SK-N-DZ (cell line): ENCODE measurements around the gene BCAR3.
A peak's percentile ranks its signal among the peaks of the same experiment; 100 is the strongest.
"Not testable (repeated sequence)": the region's sequence is repeated elsewhere in the genome, so short reads cannot be mapped to it uniquely, and the experiment has no call there.

Experiments used
- DNase-seq: peaks from one replicate; pipeline ENCODE4 v3.0.0-alpha.2; 2015; ENCODE audit warnings: low spot score

BCAR3 gene

DNA sequence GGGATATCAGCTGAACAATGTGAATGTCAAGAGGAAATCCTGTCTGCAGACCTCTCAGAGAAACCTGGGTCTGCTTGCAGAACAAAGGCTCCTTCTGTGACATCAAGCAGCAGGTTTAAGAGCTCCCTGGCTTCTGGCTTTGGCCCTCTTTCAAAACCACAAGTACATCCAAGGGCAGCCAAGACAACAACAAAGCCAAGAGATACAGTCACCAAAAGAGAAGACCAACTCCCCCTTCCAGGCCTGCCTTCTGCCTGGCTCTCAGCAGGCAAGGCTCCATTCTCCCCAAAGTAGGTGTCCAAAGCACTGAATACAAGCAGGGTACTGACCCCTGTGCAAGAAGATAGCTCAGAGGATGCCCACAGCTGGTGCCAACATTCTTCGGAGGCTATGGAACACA lies 11.5 kb downstream of the BCAR3 start:
- DNase-seq = no peak

DNA sequence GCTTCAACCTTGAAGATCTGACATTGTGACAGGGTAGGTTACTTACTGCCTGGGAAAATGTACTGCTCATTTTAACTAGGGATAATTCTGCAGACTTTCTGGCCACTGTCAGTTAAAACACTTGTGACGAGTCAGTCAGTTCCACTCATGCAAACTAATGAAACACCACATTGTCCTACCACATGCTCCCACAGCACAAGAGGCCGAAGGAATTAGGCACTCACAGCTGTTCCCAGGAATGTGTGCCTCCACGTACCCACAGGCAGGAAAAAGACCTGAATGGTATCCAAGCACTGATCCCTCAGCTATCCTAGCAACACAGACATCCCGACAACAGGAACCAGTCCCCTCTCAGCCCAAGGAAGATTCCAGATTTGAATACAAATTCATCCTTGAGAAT lies 12.3 kb downstream of the BCAR3 start:
- DNase-seq = no peak

DNA sequence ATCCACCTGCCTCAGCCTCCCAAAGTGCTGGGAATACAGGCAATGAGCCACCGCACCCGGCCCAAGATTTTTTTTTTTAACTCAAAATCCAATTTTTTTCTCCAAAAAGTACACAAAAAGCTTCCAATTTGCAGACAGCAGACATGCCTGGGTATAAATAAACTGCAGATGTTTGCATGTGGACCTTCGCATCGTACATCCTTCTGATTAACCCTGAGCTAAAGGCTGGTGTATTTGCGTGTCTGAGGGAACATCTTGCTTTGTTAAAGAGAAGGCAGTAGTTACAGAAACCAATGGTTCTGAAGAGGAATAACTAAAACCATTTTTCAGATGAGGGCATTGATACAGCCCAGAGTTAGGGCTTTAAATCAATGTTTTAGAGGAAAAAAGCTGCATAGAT lies 12.7 kb downstream of the BCAR3 start:
- DNase-seq = no peak

DNA sequence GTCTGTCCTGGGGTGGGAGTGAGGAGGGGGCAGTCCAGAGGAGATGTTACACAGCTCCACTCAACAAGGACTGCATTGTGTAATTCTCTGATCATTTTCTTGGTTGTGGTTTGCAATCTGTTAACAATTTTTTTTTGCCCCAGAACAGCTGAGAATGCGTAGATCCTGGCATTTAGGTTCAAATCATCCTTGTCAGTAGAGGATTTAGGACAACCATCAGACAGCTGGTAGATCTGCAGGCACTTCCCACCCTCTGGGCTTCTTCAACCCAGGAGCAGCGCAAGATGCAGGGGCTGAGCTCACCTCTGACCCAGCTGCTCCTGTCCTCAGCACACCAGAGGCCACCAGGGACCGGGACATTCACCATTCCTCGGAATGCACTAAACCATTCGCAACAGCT lies 13.5 kb downstream of the BCAR3 start:
- no peak for DNase-seq

DNA sequence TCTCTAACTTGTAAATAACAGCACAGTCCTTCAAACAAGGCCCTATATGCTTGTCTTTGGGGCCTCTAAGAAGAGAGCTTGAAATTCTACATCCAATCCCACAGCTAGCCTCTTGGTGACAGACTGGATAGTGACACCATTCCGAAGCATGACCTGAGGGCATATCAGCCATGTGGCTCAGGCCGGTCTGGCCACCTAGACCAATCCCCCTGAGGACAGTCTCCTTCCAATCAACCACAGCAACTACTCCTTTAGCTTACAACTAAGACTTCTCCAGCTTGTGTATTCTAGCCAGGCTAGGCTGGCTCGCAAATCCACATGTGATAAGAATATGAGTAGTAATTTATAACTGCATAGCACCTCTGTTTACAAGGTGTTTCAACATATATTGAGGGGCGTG lies 14.0 kb downstream of the BCAR3 start:
- DNase-seq = no peak

DNA sequence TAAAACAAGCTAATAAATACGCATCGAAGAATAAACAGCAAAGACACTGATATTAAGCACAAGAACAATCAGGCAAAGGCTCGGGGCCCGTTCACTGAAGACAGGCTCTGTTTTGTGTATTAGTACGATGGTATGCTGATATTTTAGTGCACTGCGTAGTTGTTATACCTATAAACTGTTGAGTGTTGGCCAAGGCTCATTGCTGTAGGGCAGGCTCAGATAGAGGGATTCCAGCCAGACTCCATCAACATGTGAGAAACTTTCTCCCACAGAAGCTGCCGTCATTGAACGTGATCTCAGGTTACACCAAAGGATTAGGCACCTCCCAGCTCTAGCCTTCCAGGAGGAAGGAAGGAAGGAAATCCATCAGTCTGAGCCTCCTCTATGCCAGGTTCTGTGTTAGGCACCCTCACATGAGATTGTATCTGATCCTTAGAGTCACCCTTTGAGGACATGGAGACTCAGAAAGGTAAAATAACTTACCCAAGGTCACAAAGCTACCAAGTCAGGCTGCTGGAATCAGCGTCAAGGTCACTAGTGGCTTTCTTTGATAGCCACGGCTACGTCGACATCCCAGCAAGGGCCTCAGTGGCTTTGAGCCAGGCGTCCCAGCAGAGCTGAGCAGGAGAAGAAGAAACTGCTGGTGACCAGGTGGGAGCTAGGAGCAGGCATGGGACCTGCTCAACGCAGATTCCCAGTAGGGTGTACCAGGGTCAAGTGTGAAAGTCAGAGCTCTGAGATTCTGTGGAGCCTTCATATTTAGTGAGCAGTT lies 14.8 kb downstream of the BCAR3 start:
- no peak for DNase-seq

DNA sequence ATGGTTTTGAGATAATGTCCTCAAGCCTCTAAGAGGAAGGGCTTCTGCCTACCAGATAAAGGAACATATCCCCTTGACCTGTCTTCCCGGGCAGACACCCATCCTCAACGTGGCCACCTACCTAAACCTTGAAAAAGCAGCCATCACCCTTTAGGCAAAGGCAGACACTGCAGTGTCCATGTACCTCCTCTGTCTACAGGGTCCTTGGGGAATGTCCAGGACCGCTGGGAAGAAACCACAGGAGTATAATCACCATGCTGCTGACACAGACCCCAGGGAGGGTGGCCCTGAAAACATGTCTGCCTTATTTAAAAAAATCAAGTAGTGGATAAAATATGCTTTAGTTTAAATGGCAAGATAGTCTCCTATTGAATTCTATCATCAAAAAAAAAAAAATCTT lies 16.6 kb downstream of the BCAR3 start:
- DNase-seq = no peak

DNA sequence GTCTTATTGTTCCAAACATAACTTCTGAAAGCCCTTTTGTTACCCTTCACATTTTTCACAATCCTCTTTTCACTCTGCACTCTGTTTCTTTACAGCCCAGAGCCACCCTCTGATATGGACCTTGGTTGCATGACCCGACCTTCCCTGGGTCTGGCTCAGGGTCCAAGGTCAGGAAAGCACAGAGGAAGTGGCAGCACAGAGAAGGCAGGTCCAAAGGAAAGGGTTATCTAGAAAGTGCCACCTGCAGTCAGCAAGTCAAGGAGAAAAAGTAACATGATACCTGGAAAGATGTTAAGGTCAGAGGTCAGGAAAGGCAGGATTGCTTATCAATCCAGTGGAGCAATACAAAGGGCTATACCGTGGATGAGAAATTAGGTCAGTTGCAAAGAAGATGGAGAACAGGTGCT lies 18.4 kb downstream of the BCAR3 start:
- DNase-seq = no peak

DNA sequence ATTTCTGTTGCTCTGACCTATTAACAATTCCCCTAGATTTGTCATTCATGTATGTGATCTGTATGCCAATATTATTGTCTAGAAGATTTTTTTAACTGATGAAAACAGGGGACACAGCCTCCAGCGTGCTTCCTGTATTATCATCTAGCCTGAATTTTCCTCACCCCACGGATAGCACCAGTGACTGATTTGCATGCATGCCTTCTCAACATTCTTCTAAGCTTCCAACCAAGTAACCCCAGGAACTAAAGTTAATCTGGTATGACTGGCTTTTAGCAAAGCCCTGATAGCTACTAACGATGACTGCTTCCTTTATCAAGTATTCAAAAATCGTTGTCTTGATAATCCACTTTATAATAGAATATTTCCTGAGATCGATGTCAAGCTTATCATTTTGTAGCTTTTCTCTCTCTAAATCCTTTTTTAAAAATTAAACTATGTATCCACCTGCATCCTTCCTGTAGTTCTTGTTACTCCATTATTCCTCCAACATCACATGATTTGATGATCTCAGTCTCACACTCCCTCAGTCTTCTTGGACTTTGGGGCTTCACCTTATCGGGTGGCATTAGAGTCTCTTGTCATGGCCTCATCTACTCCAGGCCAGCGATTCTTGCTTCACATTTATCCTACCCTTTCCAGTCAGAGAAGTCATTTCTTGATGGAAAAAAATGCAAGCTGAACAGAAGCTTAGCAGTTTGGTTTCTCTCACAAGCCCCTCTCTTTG lies 19.0 kb downstream of the BCAR3 start:
- no peak for DNase-seq

DNA sequence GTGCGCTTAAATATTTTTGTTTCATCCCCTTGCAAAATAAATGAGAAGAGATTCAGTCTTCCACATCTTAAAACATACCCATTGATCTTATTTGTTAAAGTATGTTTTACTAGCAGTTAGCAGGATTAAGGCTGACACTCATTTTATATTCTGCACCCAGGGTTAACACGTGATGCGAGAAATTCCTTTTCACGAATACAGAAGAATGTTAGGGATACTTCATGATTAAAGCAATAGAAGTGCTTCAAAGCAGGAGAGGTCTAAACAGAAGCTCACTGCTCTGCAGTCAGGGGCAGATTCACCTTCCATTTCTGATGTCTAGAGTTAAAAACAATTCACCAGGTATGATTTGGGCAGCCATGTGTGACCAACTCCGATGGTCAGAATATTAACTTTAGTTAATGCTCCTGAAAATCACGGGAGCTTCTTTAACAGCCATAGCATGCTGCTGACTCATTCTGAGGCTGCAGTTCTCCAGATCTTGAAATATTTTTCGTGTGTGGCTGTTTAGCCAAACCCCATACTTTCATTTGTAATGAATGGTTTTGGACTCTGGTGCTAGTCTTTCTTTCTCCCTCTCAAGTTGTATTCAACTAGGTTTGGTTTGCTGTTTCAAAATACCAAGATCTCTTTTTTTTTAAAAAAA lies 19.7 kb downstream of the BCAR3 start:
- no peak for DNase-seq

DNA sequence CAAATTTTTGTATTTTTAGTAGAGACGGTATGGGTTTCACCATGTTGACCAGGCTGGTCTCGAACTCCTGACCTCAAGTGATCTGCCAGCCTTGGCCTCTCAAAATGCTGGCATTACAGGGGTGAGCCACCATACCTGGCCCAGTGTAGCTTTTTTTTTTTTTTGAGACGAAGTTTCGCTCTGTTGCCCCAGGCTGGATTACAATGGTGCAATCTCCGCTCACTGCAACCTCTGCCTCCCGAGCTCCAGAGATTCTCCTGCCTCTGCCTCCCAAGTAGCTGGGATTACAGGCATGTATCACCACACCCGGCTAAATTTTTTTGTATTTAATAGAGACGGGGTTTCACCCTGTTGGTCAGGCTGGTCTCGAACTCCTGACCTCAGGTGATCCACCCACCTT lies 20.3 kb downstream of the BCAR3 start:
- not testable (repeated sequence) for DNase-seq

DNA sequence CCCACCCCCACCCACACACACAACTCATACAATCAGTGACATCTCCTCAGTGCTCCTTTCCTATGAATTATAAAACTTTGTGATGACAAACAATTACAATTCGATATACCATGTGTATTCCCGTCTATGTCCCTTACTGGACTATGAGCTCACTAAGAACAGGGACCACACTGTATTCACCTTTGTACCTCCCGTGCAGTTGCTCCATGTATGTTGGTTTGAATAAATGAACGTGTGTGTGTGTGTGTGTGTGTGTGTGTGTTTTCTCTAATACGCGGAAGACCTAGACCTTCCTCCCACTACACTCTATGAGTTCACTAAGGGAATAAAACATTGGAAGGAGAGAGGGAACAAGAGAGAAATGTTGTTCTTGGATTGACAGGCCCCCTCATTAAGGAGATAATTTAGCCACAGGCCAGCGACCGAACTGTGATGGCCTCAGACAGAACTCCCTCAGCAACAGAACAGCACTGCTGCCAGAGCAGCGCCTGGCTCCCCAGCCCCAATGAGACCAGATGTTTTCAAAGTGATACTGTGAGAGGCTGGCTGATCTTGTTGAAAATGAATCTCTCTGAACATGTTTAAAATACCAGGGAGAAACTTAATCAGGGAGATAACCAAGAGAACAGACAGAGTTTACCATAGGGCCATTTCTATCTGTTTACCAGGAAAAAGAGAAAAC lies 21.7 kb downstream of the BCAR3 start:
- peak; percentile 16 for DNase-seq

DNA sequence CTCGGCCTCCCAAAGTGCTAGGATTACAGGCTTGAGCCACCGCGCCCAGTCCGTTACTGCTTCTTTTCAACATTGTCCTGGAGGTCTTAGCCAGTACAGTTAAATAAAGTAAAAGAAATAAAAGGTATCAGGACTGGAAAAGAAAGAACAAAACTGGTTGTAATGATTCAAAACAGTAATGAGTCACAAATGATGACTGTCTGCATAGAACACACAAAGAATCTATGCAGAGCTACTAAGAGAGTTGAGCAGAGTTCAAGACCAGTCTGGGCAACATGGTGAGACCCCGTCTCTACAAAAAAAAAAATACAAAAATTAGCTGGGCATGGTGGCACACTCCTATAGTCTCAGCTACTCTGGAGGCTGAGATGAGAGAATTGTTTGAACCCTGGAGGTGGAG lies 23.4 kb downstream of the BCAR3 start:
- no peak for DNase-seq

DNA sequence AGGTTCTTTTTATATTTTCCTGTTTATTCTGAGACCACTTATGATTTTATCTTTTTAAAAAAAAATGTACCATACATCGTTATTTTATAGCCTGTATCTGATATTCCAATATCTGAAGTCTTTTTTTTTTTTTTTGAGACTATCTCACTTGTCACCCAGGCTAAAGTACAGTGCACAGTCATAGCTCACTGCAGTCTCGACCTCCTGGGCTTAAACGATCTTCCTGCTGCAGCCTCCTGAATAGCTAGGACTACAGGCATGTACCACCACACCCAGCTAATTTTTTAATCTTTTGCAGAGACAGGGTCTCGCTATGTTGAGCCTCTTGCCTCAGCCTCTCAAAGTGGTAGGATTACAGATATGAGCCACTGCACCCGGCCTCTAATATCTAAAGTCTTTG lies 25.1 kb downstream of the BCAR3 start:
- no peak for DNase-seq

DNA sequence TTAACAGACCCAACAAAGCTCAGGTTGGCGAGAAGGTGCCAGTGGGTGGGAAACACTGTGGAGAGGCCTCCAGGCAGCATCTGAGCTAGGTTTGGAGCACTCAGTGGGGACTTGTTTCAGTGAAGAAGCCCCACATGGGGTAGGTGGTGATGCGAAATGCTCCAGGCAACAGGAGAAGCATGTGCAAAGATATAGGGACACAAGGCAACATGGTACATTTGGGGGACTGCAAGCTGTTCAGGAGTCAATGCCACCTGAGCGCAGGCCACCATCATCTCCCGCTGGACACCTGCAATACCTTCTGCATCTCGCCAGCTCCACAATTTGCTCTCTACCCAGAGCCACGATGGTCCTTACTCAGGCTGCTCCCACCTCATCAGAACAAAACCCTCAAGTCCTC lies 28.0 kb downstream of the BCAR3 start:
- DNase-seq = no peak

DNA sequence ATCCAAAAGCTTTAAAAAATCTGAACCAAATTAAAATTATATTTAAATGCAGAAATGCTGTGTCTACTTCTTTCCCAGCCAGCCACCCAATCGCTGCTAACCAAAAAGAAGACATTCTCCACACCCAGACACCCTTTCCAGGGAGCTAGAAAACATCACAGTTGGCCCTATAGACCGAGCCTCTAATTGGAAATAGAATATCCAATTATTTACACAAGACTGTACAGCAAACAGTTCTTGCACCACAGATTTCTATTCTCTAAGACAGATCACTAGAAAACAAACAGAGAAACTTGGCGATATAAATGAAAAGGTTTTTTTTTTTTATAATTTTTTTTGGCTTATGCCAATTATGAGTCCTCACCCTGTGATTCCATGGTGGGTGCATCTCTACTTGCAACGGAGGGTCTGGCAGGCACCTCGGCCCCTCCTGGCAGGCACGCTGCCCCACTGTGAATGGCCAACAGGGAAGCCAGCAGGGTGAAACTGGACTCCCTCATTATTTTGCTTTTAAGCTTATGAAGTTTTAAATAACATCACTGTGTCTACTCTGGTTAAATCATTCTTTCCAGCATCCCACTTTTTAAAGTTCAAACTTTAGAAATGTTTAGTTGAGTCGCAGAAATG lies 29.2 kb downstream of the BCAR3 start:
- no peak for DNase-seq

DNA sequence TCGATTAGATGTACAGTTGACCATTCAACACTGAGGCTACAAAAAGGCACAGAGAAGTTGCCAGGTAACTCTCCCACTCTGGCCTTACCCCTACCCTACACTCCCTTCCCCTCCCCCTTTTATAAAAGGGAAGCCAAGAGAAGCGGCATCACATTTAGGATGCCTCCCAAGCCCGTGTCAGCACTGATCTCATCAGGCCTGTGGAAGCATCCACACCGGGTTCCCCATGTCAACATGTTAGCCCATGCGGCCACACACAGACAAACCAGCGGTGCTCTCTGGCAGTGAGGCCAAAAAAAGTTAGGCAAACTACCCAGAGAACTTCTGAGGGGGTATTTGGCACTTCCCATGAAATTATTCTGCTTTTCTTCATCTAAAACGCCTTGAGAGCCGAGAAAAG lies 29.9 kb downstream of the BCAR3 start:
- DNase-seq = no peak

DNA sequence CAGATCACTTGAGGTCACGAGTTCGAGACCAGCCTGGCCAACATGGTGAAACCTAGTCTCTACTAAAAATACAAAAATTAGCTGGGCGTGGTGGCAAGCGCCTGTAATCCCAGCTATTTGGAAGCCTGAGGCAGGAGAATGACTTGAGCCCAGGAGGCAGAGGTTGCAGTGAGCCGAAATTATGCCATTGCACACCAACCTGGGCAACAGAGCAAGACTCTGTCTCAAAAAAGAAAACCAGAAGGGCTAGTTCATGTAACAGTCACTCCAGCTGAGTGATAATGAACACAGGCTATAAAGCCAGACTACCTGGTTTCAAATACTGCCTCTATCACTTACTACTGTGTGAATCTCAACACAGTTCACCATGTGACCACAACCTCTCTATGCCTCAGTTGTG lies 31.5 kb downstream of the BCAR3 start:
- DNase-seq = not testable (repeated sequence)

DNA sequence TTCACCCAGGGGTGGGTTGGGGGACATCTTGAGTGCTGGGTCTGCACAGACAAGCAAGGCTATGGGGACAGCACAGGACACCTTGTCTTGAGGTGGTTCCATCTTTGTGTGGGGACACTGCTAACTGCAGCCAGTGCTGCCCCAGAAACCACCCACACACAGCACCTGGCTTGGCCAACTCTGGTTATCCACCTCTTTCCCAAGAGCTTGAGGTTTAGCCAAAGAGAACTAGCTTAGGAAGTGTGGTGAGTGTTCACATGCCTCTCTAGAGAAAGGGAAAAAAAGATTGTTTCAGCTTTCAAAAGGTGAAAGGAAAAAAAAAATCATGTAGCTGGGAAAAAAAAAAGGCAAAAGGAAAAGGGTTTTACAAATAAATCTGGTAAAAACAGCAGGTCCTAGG lies 32.4 kb downstream of the BCAR3 start:
- DNase-seq = no peak

DNA sequence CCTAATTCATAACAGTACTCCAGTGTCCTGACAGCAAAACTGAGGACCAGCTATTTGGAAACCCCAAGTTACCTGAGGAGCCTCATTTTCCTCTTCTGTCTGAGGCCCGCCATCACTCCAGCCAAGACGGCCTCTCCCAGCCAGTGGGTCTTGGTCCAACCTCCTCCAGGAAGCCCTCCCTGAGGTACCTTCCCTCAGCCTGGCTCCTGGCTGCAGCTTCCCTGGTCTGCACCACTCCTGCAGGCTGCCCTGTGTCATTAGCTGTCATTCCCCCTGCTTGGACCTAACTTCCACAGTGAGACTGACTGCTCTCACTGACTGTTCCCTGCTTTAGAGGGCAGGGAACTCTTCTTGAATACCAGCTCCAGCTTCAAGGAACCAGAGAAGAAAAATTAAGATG lies 33.0 kb downstream of the BCAR3 start:
- DNase-seq = no peak

DNA sequence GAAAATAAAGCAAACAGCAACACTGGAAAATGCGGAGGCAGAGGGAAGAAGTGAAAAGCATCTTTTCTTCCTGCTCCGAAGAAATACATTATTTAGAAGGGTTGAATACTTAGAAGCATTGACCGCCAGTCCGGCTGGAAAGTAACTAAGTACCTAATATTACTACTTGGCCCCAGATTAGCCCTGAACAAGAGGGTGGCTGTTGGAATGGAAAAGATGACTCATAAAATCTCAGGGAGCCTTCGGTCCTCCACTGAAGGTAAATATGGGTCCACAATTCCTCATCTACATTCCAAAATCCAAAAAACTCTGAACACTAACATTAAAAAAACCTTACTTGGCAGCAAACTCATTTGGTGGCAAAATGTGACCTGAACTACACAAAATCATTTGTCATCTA lies 40.1 kb downstream of the BCAR3 start:
- DNase-seq = no peak
